Measurements from ENCODE around the gene LAMC2.

Gene LAMC2

DNA sequence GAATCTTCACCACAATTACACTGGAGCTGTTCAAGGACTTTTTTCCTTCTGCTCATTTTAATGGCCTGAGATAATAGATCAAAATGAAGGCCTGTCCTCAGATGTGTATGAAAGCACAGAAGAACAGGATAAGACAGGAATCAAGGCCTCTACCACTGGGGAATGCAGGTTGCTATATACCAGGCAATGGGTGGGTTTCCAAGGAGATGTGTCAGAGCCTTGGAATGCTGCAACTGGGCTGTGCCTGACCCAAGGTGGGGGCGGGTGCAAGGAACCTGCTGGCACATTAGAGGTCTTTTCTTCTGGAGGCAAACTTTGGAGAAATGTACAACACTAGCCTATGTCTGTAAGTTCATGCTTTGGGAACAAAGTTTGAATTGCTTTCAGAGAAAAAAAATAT, 21.7 kb upstream of the LAMC2 start:
- Histone ChIP-seq H3K9me3 (replicated peaks in 1 of 11) (peaks cover 0 to 8% (median 0%) of the 10 kb centered on the region in 11 experiments; a peak in 2 of 22 replicates), H4K20me1 (no peaks in the 10 kb centered on the region), H3K27ac (no peak overlapping the region), H3K4me2 (no peak overlapping the region), H3K9ac (no peak overlapping the region), H3K27me3 (no peaks in the 10 kb centered on the region), H3K36me3 (no peaks in the 10 kb centered on the region), H3K4me1 (no peaks in the 10 kb centered on the region), H3K4me3 (no peak overlapping the region)
- TF ChIP-seq Cebpa-rat (IDR thresholded peaks at IDR 0.05): no peak

DNA sequence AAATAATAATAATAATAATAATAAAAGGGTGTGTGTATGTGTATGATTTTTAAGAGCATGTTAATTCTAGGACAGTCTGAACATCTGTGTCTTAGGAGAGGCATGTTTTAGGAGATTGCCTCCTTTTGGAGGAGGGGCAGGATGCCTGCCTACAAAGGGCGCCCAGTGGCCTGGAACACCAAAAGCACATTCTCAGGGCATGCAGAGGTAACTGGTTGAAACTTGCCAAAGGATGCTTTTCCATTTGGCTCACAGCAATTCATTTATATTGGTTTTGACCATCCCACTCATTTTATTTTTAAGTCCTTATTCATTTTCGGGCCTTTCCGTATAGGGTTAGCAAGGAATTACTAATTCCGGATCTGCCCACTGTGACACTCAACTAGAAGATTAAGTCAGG, 21.1 kb upstream of the LAMC2 start:
- Histone ChIP-seq H4K20me1 (no peaks in the 10 kb centered on the region), H3K27me3 (no peaks in the 10 kb centered on the region), H3K27ac (no peak overlapping the region), H3K36me3 (no peaks in the 10 kb centered on the region), H3K9ac (no peak overlapping the region), H3K4me2 (no peak overlapping the region), H3K9me3 (replicated peaks in 1 of 11) (peaks cover 0 to 7% (median 0%) of the 10 kb centered on the region in 11 experiments; a peak in 2 of 22 replicates), H3K4me3 (no peak overlapping the region), H3K4me1 (no peaks in the 10 kb centered on the region)
- TF ChIP-seq Cebpa-rat (IDR thresholded peaks at IDR 0.05): no peak

DNA sequence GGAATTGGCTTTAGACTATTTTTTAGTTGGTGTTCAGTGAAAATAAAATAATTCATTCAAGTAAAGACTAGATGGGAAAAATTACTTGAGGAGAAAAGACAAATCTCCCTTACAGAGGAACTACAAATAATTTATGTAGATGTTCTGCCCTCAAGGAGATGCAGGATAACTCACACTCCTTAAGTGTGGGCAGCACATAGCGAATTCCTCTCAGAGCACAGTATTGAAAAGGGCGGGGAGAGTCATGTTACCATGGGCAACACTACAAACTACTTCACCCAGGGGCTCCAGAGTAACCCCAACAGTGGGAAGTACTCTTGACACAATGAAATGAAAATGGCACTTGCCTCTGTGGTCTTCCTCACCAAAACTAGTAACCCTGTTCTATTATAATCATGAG, 20.6 kb upstream of the LAMC2 start:
- TF ChIP-seq Cebpa-rat (IDR thresholded peaks at IDR 0.05): no peak
- no peak overlapping the region for H3K4me3 ChIP-seq
- no peaks in the 10 kb centered on the region for H3K4me1 ChIP-seq
- H3K4me2 ChIP-seq: no peak overlapping the region
- no peak overlapping the region for H3K9ac ChIP-seq
- H3K9me3 ChIP-seq (replicated peaks in 1 of 11): peaks cover 0 to 3% (median 0%) of the 10 kb centered on the region in 11 experiments; a peak in 2 of 22 replicates
- H4K20me1 ChIP-seq: no peaks in the 10 kb centered on the region
- H3K27me3 ChIP-seq: no peaks in the 10 kb centered on the region
- H3K36me3 ChIP-seq: no peaks in the 10 kb centered on the region
- H3K27ac ChIP-seq: no peak overlapping the region

DNA sequence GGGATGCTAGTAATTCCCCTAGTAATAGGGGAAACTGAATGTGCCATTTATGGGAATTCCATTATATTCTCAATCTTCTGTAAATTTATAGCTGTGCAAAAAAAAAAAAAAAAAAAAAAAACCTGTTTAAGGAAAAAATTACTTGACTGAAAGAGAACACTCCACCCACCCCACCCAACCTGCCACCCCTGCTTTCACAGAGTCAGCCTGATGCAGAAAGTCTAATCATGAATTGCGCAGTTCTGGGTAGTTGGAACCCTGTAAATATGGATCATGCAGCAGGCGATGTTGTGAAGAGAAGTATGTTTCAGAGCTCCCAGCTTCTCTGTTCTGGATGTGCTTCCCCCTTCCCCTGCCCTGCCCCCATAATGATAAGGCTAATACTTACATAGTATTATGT, 19.6 kb upstream of the LAMC2 start:
- Histone ChIP-seq H3K9me3 (replicated peaks in 1 of 11) (no peaks in the 10 kb centered on the region), H3K9ac (no peak overlapping the region), H3K4me2 (no peak overlapping the region), H3K4me1 (no peaks in the 10 kb centered on the region), H3K4me3 (no peak overlapping the region), H4K20me1 (no peaks in the 10 kb centered on the region), H3K27me3 (no peaks in the 10 kb centered on the region), H3K36me3 (no peaks in the 10 kb centered on the region), H3K27ac (no peak overlapping the region)
- TF ChIP-seq Cebpa-rat (IDR thresholded peaks at IDR 0.05): no peak

DNA sequence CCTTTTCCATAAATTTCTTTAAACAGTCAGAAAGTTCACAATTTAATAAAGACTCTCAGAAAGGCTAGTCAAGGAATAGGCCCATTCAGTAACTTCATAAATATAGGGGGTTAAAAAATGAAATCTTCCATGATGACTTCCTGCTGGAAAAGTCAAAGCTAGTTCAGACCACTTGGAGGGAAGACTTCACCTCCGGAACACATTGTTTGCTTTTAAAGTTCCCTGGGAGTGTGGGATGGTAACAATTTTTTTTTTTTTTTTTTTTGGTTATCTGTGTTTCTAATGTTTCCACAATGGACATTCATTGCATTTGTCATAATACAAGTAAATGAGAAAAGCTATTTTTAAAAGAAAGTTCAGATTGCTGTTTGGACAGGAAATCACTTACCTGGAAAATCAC, 18.4 kb upstream of the LAMC2 start:
- no peaks in the 10 kb centered on the region for H3K4me1 ChIP-seq
- no peaks in the 10 kb centered on the region for H3K9me3 ChIP-seq (replicated peaks in 1 of 11)
- no peak for TF ChIP-seq Cebpa-rat (IDR thresholded peaks at IDR 0.05)
- no peak overlapping the region for H3K4me3 ChIP-seq
- no peaks in the 10 kb centered on the region for H3K36me3 ChIP-seq
- H3K27ac ChIP-seq: no peak overlapping the region
- no peaks in the 10 kb centered on the region for H3K27me3 ChIP-seq
- no peak overlapping the region for H3K9ac ChIP-seq
- no peak overlapping the region for H3K4me2 ChIP-seq
- no peaks in the 10 kb centered on the region for H4K20me1 ChIP-seq

DNA sequence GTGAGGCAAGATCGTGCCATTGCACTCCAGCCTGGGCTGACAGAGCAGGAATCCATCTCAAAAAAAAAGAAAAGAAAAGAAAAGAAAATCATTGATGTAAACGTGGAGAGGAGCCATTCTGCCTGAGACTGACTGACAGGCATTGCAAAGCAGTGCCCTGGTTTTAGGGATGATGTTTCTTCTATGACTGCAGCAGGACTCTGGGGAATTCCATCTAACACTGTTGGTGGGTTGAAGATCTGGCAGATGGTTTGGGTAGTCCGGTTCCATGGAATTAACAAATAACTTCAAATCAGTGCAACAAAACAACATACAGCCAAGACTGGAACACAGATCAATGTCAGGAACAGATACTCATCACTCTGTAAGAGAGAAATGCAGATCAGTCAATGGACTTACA, 17.8 kb upstream of the LAMC2 start:
- Histone ChIP-seq H3K27ac (no peak overlapping the region), H4K20me1 (no peaks in the 10 kb centered on the region), H3K9ac (no peak overlapping the region), H3K9me3 (replicated peaks in 1 of 11) (no peaks in the 10 kb centered on the region), H3K27me3 (no peaks in the 10 kb centered on the region), H3K4me3 (no peak overlapping the region), H3K36me3 (no peaks in the 10 kb centered on the region), H3K4me2 (no peak overlapping the region), H3K4me1 (no peaks in the 10 kb centered on the region)
- no peak for TF ChIP-seq Cebpa-rat (IDR thresholded peaks at IDR 0.05)

DNA sequence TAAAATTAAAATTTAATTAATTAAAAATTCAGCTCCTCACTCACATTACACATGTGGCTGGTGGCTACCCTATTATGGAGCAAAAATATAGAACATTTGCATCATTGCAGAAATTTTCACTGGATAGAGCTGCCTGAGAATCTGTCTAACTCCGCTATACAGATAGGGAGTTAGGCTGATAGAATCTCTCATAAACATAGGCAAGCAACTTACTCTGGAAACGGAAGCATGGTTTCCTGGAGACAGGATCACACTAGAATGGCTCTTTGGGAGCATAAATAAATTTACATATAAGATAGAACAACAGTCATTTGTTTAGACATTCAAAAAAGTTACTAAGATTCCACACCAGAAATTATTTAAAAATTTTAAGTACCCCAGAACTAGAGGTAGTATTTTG, 12.2 kb upstream of the LAMC2 start:
- Histone ChIP-seq H3K9me3 (replicated peaks in 1 of 11) (no peaks in the 10 kb centered on the region), H3K4me1 (no peaks in the 10 kb centered on the region), H3K27ac (no peak overlapping the region), H3K4me2 (no peak overlapping the region), H4K20me1 (no peaks in the 10 kb centered on the region), H3K9ac (no peak overlapping the region), H3K4me3 (no peak overlapping the region), H3K36me3 (no peaks in the 10 kb centered on the region), H3K27me3 (no peaks in the 10 kb centered on the region)
- TF ChIP-seq Cebpa-rat (IDR thresholded peaks at IDR 0.05): no peak

DNA sequence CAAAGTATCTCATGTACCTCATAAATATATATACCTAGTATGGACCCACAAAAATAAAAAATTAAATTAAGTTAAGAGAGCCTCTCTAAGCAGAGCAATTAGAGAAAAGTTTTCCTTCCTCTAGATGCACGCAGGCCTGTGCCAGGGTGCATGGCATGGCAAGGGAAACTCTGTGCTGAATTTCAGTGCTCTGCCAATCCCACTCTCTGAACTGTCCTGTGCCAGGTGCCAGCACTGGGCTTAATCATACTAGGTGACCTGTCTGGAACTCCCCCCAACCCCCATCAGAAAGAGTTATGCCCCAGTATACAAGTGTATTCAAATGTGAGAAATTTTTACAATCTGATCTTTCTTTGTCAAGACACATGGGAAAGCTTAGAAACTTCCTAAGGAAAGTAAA, 10.4 kb upstream of the LAMC2 start:
- Histone ChIP-seq H3K36me3 (no peaks in the 10 kb centered on the region), H4K20me1 (no peaks in the 10 kb centered on the region), H3K9ac (no peak overlapping the region), H3K27ac (no peak overlapping the region), H3K4me2 (no peak overlapping the region), H3K4me3 (no peak overlapping the region), H3K9me3 (replicated peaks in 1 of 11) (no peaks in the 10 kb centered on the region), H3K27me3 (no peaks in the 10 kb centered on the region), H3K4me1 (peaks cover 9 to 13% (median 11%) of the 10 kb centered on the region in 10 experiments)
- TF ChIP-seq Cebpa-rat (IDR thresholded peaks at IDR 0.05): no peak

DNA sequence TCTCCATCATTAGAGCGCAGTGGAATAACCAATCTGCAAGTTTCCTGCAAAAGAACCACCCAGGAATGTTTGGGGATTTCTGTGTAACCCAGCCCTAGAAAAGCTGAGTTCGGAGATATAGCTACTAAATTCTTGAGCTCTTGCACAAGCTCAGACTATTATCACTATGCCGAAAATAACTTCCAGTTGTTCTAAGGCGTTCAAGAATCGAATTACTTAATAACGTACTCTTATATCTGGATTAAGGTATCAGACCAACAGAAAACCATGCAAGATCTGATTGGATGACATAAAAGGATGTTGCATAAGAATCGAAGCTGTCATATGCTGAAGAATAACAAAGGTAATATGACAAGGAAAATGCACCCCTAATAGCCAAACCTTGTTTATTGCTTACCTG, 7.5 kb upstream of the LAMC2 start:
- TF ChIP-seq Cebpa-rat (IDR thresholded peaks at IDR 0.05): no peak
- no peak overlapping the region for H3K9ac ChIP-seq
- H3K4me1 ChIP-seq: peaks cover 15 to 23% (median 18%) of the 10 kb centered on the region in 10 experiments
- no peak overlapping the region for H3K4me2 ChIP-seq
- H3K4me3 ChIP-seq: no peak overlapping the region
- H3K36me3 ChIP-seq: no peaks in the 10 kb centered on the region
- H4K20me1 ChIP-seq: no peaks in the 10 kb centered on the region
- no peaks in the 10 kb centered on the region for H3K27me3 ChIP-seq
- no peaks in the 10 kb centered on the region for H3K9me3 ChIP-seq (replicated peaks in 1 of 11)
- H3K27ac ChIP-seq: no peak overlapping the region

DNA sequence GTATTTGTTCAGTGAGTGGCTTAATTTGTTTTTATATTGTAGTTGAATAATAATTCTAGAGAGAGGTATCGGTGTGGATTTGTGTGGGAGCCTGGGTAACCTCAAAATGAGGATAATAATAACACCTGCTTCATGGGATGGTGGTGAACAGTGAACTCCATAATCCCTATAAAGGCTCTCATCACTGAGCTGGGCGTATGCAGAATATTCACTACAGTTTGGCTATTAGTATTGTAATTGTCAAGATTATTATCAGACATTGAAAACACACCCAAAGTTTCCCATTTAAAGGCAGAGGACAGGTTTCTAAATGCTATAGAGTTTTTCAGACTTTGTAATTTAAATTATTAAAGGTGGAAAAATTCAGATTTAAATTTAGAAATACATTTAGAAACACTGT, 7.0 kb upstream of the LAMC2 start:
- TF ChIP-seq Cebpa-rat (IDR thresholded peaks at IDR 0.05): no peak
- no peaks in the 10 kb centered on the region for H3K36me3 ChIP-seq
- H3K27ac ChIP-seq: no peak overlapping the region
- H3K4me3 ChIP-seq: no peak overlapping the region
- no peaks in the 10 kb centered on the region for H3K9me3 ChIP-seq (replicated peaks in 1 of 11)
- H3K27me3 ChIP-seq: no peaks in the 10 kb centered on the region
- no peaks in the 10 kb centered on the region for H4K20me1 ChIP-seq
- H3K4me1 ChIP-seq: peaks cover 15 to 23% (median 18%) of the 10 kb centered on the region in 10 experiments
- no peak overlapping the region for H3K9ac ChIP-seq
- H3K4me2 ChIP-seq: no peak overlapping the region
